ENCODE data around the gene LILRB3. TPM values are rescaled to one million over a fixed set of nuclear protein-coding genes. Genes with fewer than 3 reads are reported as not detected.

LILRB3 gene
- total RNA-seq, 1 donor from 2014 or later: not detected

DNA sequence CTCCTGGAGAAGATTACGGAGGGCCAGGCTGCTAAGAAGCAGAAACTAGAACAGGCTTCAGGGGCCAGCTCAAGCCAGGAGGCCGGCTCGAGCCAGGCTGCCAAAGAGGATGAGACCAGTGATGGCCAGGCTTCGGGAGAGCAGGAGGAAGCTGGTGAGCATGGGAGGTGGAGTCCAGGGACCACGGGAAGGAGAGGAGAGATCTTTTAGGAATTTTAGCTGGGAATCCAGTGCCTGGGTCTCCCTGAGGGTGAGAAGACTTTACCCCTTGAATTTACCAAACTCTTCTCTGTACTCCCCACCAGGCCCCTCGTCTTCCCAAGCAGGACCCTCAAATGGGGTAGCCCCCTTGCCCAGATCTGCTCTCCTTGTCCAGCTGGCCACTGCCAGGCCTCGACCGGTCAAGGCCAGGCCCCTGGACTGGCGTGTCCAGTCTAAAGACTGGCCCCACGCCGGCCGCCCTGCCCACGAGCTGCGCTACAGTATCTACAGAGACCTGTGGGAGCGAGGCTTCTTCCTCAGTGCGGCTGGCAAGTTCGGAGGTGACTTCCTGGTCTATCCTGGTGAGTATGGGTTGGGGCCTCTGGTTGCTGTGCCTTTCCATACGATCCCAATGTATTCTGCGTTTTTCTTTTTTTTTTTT is 30.9 kb downstream of the LILRB3 start:
- peaks cover 6% of the 10 kb centered on the region for H3K36me3 ChIP-seq (ENCODE audit: control insufficient read depth, insufficient read depth, low read length)
- peak overlapping the region; percentile 82 for H3K4me3 ChIP-seq (ENCODE audit: low read depth, low read length)
- DNase-seq (ENCODE audit: low read depth) (no peak), FAIRE-seq (no peak)
- no peak for TF ChIP-seq CTCF (IDR thresholded peaks at IDR 0.05; ENCODE audit: insufficient read depth, low read length, severe bottlenecking)
- H3K27me3 ChIP-seq (ENCODE audit: control insufficient read depth, insufficient read depth, low read length): no peaks in the 10 kb centered on the region

GRCh38 chr19:54191011-54191810 is 31.6 kb downstream of the LILRB3 start, which contains the start of gene TSEN34:
TSEN34 (plus strand) TSS chr19:54191308; CDS start chr19:54191365, 57 bp downstream.
- DNase-seq (ENCODE audit: low read depth) (no peak), FAIRE-seq (no peak)
- peak within 1 kb of the TSS; percentile 82 for H3K4me3 ChIP-seq (ENCODE audit: low read depth, low read length)
- H3K27me3 ChIP-seq (ENCODE audit: control insufficient read depth, insufficient read depth, low read length): no peaks in the 10 kb centered on the region
- peaks cover 8% of the 10 kb centered on the region for H3K36me3 ChIP-seq (ENCODE audit: control insufficient read depth, insufficient read depth, low read length)
- TF ChIP-seq CTCF (IDR thresholded peaks at IDR 0.05; ENCODE audit: insufficient read depth, low read length, severe bottlenecking): no peak

DNA sequence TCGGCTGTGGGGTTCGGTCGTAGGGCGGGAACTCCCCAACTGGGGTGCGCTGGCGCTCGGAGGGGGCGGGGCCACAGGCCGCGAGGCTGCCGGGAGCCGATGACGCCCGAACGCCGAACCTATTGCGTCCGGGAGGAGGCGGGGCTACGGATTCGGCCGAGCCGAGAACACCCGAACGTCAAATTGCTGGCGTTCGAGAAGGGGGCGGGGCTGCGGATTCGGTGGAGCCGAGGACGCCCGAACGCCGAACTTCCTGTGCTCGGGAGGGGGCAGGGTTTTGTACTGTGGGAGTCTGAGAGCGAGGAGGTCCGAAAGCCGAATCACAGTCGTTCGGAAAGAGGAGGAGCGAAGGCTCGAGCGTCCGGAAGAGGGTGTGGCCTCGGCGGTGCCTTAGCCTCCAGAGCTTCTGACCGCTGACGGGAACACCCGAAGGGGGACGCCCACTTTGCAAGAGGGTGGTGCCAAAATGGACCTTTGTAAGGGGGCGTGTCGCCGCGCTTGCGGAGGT is 32.2 kb downstream of the LILRB3 start:
- no peak for TF ChIP-seq CTCF (IDR thresholded peaks at IDR 0.05; ENCODE audit: insufficient read depth, low read length, severe bottlenecking)
- DNase-seq (ENCODE audit: low read depth) (peak; percentile 97), FAIRE-seq (no peak)
- Histone ChIP-seq H3K27me3 (ENCODE audit: control insufficient read depth, insufficient read depth, low read length) (no peaks in the 10 kb centered on the region), H3K4me3 (ENCODE audit: low read depth, low read length) (peak overlapping the region; percentile 82), H3K36me3 (ENCODE audit: control insufficient read depth, insufficient read depth, low read length) (peaks cover 8% of the 10 kb centered on the region)

DNA sequence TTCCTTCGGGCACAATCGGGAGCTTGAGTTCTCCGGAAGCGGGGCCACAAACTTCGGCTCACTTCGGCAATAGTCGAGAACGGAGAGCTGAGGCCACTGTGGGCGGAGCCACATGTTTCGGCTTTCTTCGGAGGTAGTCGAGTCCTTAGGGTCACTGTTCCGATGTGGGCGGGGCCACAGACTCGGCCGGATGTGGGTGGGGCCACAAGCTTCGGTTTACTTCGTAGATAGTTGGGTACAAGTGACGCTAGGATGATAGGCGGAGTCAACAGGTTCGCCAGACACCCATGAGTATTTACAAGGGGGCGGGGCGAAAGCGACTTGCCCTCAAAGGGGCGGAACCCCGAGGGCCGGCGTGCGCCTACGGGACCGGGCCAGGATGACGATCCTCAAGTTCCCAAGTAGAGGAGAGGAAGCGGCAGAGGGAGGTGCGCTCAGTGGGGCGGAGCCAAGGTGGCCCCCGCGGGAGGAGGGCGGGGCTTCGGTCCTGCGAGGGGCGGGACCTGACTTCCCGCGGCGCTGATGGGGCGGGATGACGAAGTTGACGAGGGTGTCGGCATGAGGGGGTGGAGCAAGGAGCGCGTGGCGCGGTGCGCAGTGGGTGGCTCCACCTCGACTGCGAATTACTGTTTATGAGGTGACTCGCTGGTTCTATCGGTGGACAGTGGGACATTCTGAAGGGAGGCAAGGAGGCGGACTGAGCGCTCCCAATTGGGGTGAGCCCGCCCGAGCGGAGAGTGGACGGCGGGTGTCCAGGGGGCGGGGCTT is 32.9 kb downstream of the LILRB3 start:
- peaks cover 10% of the 10 kb centered on the region for H3K36me3 ChIP-seq (ENCODE audit: control insufficient read depth, insufficient read depth, low read length)
- peak; percentile 99 for FAIRE-seq
- H3K27me3 ChIP-seq (ENCODE audit: control insufficient read depth, insufficient read depth, low read length): no peaks in the 10 kb centered on the region
- DNase-seq (ENCODE audit: low read depth): peak; percentile 99
- H3K4me3 ChIP-seq (ENCODE audit: low read depth, low read length): peak overlapping the region; percentile 82
- no peak for TF ChIP-seq CTCF (IDR thresholded peaks at IDR 0.05; ENCODE audit: insufficient read depth, low read length, severe bottlenecking)

- Histone ChIP-seq H3K36me3 (ENCODE audit: control insufficient read depth, insufficient read depth, low read length) (peaks cover 10% of the 10 kb centered on the region), H3K27me3 (ENCODE audit: control insufficient read depth, insufficient read depth, low read length) (no peaks in the 10 kb centered on the region), H3K4me3 (ENCODE audit: low read depth, low read length) (peak within 1 kb of the TSS; percentile 82)
- DNase-seq (ENCODE audit: low read depth): peak; percentile 47
- FAIRE-seq: no peak
- peak; percentile 25 for TF ChIP-seq CTCF (IDR thresholded peaks at IDR 0.05; ENCODE audit: insufficient read depth, low read length, severe bottlenecking)
These were observed 33.6 kb downstream of the LILRB3 start, which contains the start of gene MBOAT7 for GRCh38 chr19:54189145-54189734. MBOAT7 (minus strand) TSS chr19:54189580; CDS start chr19:54188508, 1,072 bp downstream.
